H9 (cell line): ENCODE measurements around the gene PRSS57. TPM values are rescaled to one million over a fixed set of nuclear protein-coding genes. Genes with fewer than 3 reads are reported as not detected.

Source experiments
- DNase-seq: peaks from one replicate; pipeline ENCODE4 v3.0.0-alpha.2; 2017
- H2AFZ ChIP-seq: one replicate; pipeline ENCODE4 v1.6.1; 2013; ENCODE audit warnings: mild to moderate bottlenecking, low read length, control low read depth, moderate library complexity
- H2AK5ac ChIP-seq: 2 replicates; pipeline ENCODE4 v1.6.1; 2013; ENCODE audit warnings: low read length, control low read depth, mixed read lengths; ENCODE audit not compliant: insufficient read length
- H2BK120ac ChIP-seq: one replicate; pipeline ENCODE4 v1.6.1; 2013; ENCODE audit warnings: low read depth, mild to moderate bottlenecking, low read length, control low read depth, inconsistent platforms; ENCODE audit not compliant: poor library complexity, severe bottlenecking
- H2BK12ac ChIP-seq: 2 replicates; pipeline ENCODE4 v1.6.1; 2013; ENCODE audit warnings: low read length, control low read depth, mixed read lengths, low read depth; ENCODE audit not compliant: insufficient read length
- H2BK15ac ChIP-seq: 2 replicates; pipeline ENCODE4 v1.6.1; 2013; ENCODE audit warnings: low read depth, low read length, control low read depth
- H2BK20ac ChIP-seq: one replicate; pipeline ENCODE4 v1.6.1; 2013; ENCODE audit warnings: low read depth, mild to moderate bottlenecking, low read length, control low read depth, inconsistent platforms; ENCODE audit not compliant: poor library complexity, severe bottlenecking
- H2BK5ac ChIP-seq: 2 replicates; pipeline ENCODE4 v1.6.1; 2013; ENCODE audit warnings: low read length, control low read depth, mixed read lengths; ENCODE audit not compliant: insufficient read length
- H3K14ac ChIP-seq: 2 replicates; pipeline ENCODE4 v1.6.1; 2013; ENCODE audit warnings: low read length, control low read depth; ENCODE audit not compliant: insufficient read depth
- H3K18ac ChIP-seq: 2 replicates; pipeline ENCODE4 v1.6.1; 2013; ENCODE audit warnings: low read depth, mild to moderate bottlenecking, mixed read lengths, low read length, control low read depth; ENCODE audit not compliant: insufficient read length
- H3K23ac ChIP-seq: 2 replicates; pipeline ENCODE4 v1.6.1; 2013; ENCODE audit warnings: low read length, control low read depth, mixed read lengths, low read depth; ENCODE audit not compliant: insufficient read length
- H3K23me2 ChIP-seq: 2 replicates; pipeline ENCODE4 v1.6.1; 2013; ENCODE audit warnings: low read depth, mild to moderate bottlenecking, mixed read lengths, low read length, control low read depth; ENCODE audit not compliant: insufficient read length, poor library complexity, severe bottlenecking
- H3K27ac ChIP-seq: 2 replicates; pipeline ENCODE4 v1.5.1; 2013; ENCODE audit warnings: low read length, control low read depth, mixed read lengths, low read depth; ENCODE audit not compliant: insufficient read length
- H3K27me3 ChIP-seq: 2 replicates; pipeline ENCODE4 v1.6.1; 2013; ENCODE audit warnings: low read length, control low read depth, inconsistent platforms; ENCODE audit not compliant: insufficient read depth
- H3K4ac ChIP-seq: 2 replicates; pipeline ENCODE4 v1.6.1; 2013; ENCODE audit warnings: low read depth, mild to moderate bottlenecking, control low read depth, inconsistent platforms, low read length, moderate library complexity
- H3K4me1 ChIP-seq: 2 replicates; pipeline ENCODE4 v1.6.1; 2013; ENCODE audit warnings: low read length, control low read depth, inconsistent platforms; ENCODE audit not compliant: insufficient read depth
- H3K4me2 ChIP-seq: 2 replicates; pipeline ENCODE4 v1.6.1; 2013; ENCODE audit warnings: low read length, control low read depth, mixed read lengths; ENCODE audit not compliant: insufficient read length, insufficient read depth
- H3K56ac ChIP-seq: 2 replicates; pipeline ENCODE4 v1.6.1; 2013; ENCODE audit warnings: low read depth, mild to moderate bottlenecking, mixed read lengths, low read length, control low read depth; ENCODE audit not compliant: insufficient read length
- H3K79me1 ChIP-seq: 2 replicates; pipeline ENCODE4 v1.6.1; 2013; ENCODE audit warnings: low read depth, mild to moderate bottlenecking, moderate library complexity, low read length, control low read depth, inconsistent platforms; ENCODE audit not compliant: insufficient read depth, poor library complexity, severe bottlenecking
- H3K79me2 ChIP-seq: 2 replicates; pipeline ENCODE4 v1.6.1; 2013; ENCODE audit warnings: low read length, control low read depth, inconsistent platforms; ENCODE audit not compliant: insufficient read depth
- H3K9ac ChIP-seq: 2 replicates; pipeline ENCODE4 v1.6.1; 2013; ENCODE audit warnings: low read length, control low read depth, mixed read lengths; ENCODE audit not compliant: insufficient read length; ENCODE audit errors: extremely low read depth
- H3K9me3 ChIP-seq: one replicate; pipeline ENCODE4 v1.6.1; 2013; ENCODE audit warnings: low read depth, low read length, inconsistent platforms; ENCODE audit not compliant: control insufficient read depth
- H3T11ph ChIP-seq: one replicate; pipeline ENCODE4 v1.6.1; 2013; ENCODE audit warnings: mild to moderate bottlenecking, low read length, control low read depth, inconsistent platforms
- H4K20me1 ChIP-seq: one replicate; pipeline ENCODE4 v1.6.1; 2013; ENCODE audit not compliant: control insufficient read depth, insufficient read length, insufficient read depth
- H4K5ac ChIP-seq: 2 replicates; pipeline ENCODE4 v1.6.1; 2013; ENCODE audit warnings: low read depth, mild to moderate bottlenecking, mixed read lengths, low read length, control low read depth; ENCODE audit not compliant: insufficient read length
- H4K8ac ChIP-seq: replicated peaks from 2 replicates; pipeline ENCODE4 v1.6.1; 2013; ENCODE audit warnings: low read length, control low read depth, mixed read lengths, low read depth; ENCODE audit not compliant: insufficient read length
- H4K91ac ChIP-seq: 2 replicates; pipeline ENCODE4 v1.6.1; 2013; ENCODE audit warnings: low read depth, mild to moderate bottlenecking, moderate library complexity, mixed read lengths, low read length, control low read depth; ENCODE audit not compliant: insufficient read length
- H3K27ac Mint-ChIP-seq, 3 experiments: 2 replicates in 2 of 3; 3 replicates in 1 of 3; pipeline ENCODE4 v1.8.0; 2020 to 2021; ENCODE audit warnings: mixed read lengths in 3 of 3, mild to moderate bottlenecking in 1 of 3, moderate library complexity in 1 of 3
- H3K27me3 Mint-ChIP-seq: 2 replicates; pipeline ENCODE4 v1.8.0; 2021; ENCODE audit warnings: low read depth, mild to moderate bottlenecking, moderate library complexity, mixed read lengths
- H3K36me3 Mint-ChIP-seq, 3 experiments: 2 replicates in 2 of 3; 3 replicates in 1 of 3; pipeline ENCODE4 v1.8.0; 2020 to 2021; ENCODE audit warnings: low read depth in 3 of 3, mixed read lengths in 3 of 3; ENCODE audit not compliant: insufficient read depth in 1 of 3
- H3K4me1 Mint-ChIP-seq, 2 experiments: 2 replicates each; pipeline ENCODE4 v1.8.0; 2020; ENCODE audit warnings: mixed read lengths in 2 of 2
- H3K4me3 Mint-ChIP-seq, 2 experiments: 2 replicates in 1 of 2; 3 replicates in 1 of 2; pipeline ENCODE4 v1.8.0; 2020 to 2021; ENCODE audit warnings: mild to moderate bottlenecking in 2 of 2, mixed read lengths in 2 of 2, moderate library complexity in 1 of 2
- H3K9me3 Mint-ChIP-seq, 2 experiments: 2 replicates in 1 of 2; 3 replicates in 1 of 2; pipeline ENCODE4 v1.8.0; 2020; ENCODE audit warnings: mild to moderate bottlenecking in 2 of 2, mixed read lengths in 2 of 2, moderate library complexity in 1 of 2
- CTCF ChIP-seq: fragments of 200-600 bp; sonication (generic); conservative IDR thresholded peaks from 3 replicates; pipeline ENCODE4 v1.8.0; 2021; ENCODE audit warnings: antibody characterized with exemption, mild to moderate bottlenecking
- WGBS: extraction: QIAGEN DNeasy Blood & Tissue Kit; methylation state at CpG from one replicate; pipeline ENCODE4 v1.1.7; 2013; ENCODE audit warnings: missing lambda C conversion rate, low lambda C conversion rate, mixed read lengths; ENCODE audit not compliant: insufficient read length; ENCODE audit errors: extremely low coverage; 5-methylcytosine and 5-hydroxymethylcytosine counted together
- total RNA-seq: library from RNA; stranded (reverse); gene quantifications from 2 replicates; pipeline ENCODE4 v1.2.1, GENCODE V29; 2021

PRSS57 gene
- total RNA-seq, 1 experiment from 2014 or later = not detected

- Mint-ChIP-seq H3K27ac (no peak overlapping the region), H3K4me3 (peak overlapping the region; percentile 86 to 92), H3K36me3 (no peaks in the 10 kb centered on the region), H3K9me3 (no peaks in the 10 kb centered on the region), H3K27me3 (peaks cover 32% of the 10 kb centered on the region), H3K4me1 (peaks cover 0 to 10% of the 10 kb centered on the region in 2 experiments; a peak in 2 of 4 replicates)
- H3K23me2 ChIP-seq = peaks cover 8% of the 10 kb centered on the region
- no peak overlapping the region for H2BK120ac ChIP-seq
- no CpG with 5 or more reads among the region's 69 CpGs for WGBS
- no peak overlapping the region for H3K23ac ChIP-seq
- DNase-seq = peak; percentile 64
- H3K56ac ChIP-seq = no peak overlapping the region
- no peak overlapping the region for H2AFZ ChIP-seq
- no peak overlapping the region for H4K8ac ChIP-seq
- no peak overlapping the region for H3K18ac ChIP-seq
- H3K27ac ChIP-seq = no peak overlapping the region
- peak overlapping the region; percentile 49 for H3K4me2 ChIP-seq
- TF ChIP-seq CTCF = no peak
- peak overlapping the region; percentile 56; the same call in 1 of the 2 replicates for H3K14ac ChIP-seq
- no peak overlapping the region for H2BK12ac ChIP-seq
- no peak overlapping the region for H3K4ac ChIP-seq
- H2BK15ac ChIP-seq = no peak overlapping the region
- no peak overlapping the region for H4K91ac ChIP-seq
- no peak overlapping the region for H2BK20ac ChIP-seq
- H3K9ac ChIP-seq = no peak overlapping the region
- H3K79me1 ChIP-seq = no peaks in the 10 kb centered on the region
- H3T11ph ChIP-seq = no peak overlapping the region
- H3K79me2 ChIP-seq = no peaks in the 10 kb centered on the region
- H2BK5ac ChIP-seq = no peak overlapping the region
- no peak overlapping the region for H4K5ac ChIP-seq
- no peaks in the 10 kb centered on the region for H3K9me3 ChIP-seq
- no peaks in the 10 kb centered on the region; the same call in 1 of the 2 replicates for H3K27me3 ChIP-seq
- H3K4me1 ChIP-seq = no peaks in the 10 kb centered on the region
- no peak overlapping the region for H2AK5ac ChIP-seq
- H4K20me1 ChIP-seq = no peaks in the 10 kb centered on the region
Observed at GRCh38 chr19:679418-680286, 15.6 kb downstream of the PRSS57 start.
